HG02852 (cell line): ENCODE data around the gene MAPT.
"Not testable (repeated sequence)": the region's sequence is repeated elsewhere in the genome, so short reads cannot be mapped to it uniquely, and the experiment has no call there.

Source experiments
- ATAC-seq: cut with Tn5 transposase; IDR thresholded peaks from one replicate; pipeline ENCODE4 v1.9.1; 2021; ENCODE audit warnings: mild to moderate bottlenecking, moderate library complexity; ENCODE audit not compliant: unreplicated experiment

The MAPT gene

DNA sequence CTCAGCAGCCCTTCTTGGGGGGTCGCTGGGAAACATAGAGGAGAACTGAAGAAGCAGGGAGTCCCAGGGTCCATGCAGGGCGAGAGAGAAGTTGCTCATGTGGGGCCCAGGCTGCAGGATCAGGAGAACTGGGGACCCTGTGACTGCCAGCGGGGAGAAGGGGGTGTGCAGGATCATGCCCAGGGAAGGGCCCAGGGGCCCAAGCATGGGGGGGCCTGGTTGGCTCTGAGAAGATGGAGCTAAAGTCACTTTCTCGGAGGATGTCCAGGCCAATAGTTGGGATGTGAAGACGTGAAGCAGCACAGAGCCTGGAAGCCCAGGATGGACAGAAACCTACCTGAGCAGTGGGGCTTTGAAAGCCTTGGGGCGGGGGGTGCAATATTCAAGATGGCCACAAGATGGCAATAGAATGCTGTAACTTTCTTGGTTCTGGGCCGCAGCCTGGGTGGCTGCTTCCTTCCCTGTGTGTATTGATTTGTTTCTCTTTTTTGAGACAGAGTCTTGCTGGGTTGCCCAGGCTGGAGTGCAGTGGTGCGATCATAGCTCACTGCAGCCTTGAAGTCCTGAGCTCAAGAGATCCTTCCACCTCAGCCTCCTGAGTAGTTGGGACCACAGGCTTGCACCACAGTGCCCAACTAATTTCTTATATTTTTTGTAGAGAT lies 108.1 kb downstream of the MAPT start:
- no peak for ATAC-seq

DNA sequence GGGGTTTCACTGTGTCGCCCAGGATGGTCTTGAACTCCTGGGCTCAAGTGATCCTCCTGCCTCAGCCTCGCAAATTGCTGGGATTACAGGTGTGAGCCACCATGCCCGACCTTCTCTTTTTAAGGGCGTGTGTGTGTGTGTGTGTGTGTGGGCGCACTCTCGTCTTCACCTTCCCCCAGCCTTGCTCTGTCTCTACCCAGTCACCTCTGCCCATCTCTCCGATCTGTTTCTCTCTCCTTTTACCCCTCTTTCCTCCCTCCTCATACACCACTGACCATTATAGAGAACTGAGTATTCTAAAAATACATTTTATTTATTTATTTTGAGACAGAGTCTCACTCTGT lies 108.6 kb downstream of the MAPT start:
- no peak for ATAC-seq

DNA sequence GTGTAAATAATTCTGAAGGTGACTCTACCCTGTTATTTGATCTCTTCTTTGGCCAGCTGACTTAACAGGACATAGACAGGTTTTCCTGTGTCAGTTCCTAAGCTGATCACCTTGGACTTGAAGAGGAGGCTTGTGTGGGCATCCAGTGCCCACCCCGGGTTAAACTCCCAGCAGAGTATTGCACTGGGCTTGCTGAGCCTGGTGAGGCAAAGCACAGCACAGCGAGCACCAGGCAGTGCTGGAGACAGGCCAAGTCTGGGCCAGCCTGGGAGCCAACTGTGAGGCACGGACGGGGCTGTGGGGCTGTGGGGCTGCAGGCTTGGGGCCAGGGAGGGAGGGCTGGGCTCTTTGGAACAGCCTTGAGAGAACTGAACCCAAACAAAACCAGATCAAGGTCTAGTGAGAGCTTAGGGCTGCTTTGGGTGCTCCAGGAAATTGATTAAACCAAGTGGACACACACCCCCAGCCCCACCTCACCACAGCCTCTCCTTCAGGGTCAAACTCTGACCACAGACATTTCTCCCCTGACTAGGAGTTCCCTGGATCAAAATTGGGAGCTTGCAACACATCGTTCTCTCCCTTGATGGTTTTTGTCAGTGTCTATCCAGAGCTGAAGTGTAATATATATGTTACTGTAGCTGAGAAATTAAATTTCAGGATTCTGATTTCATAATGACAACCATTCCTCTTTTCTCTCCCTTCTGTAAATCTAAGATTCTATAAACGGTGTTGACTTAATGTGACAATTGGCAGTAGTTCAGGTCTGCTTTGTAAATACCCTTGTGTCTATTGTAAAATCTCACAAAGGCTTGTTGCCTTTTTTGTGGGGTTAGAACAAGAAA lies 109.8 kb downstream of the MAPT start:
- ATAC-seq: no peak

DNA sequence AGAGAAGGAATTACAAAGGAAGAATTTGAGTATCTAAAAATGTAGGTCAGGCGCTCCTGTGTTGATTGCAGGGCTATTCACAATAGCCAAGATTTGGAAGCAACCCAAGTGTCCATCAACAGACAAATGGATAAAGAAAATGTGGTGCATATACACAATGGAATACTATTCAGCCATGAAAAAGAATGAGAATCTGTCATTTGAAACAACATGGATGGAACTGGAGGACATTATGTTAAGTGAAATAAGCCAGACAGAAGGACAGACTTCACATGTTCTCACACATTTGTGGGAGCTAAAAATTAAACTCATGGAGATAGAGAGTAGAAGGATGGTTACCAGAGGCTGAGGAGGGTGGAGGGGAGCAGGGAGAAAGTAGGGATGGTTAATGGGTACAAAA lies 111.7 kb downstream of the MAPT start:
- ATAC-seq: not testable (repeated sequence)

DNA sequence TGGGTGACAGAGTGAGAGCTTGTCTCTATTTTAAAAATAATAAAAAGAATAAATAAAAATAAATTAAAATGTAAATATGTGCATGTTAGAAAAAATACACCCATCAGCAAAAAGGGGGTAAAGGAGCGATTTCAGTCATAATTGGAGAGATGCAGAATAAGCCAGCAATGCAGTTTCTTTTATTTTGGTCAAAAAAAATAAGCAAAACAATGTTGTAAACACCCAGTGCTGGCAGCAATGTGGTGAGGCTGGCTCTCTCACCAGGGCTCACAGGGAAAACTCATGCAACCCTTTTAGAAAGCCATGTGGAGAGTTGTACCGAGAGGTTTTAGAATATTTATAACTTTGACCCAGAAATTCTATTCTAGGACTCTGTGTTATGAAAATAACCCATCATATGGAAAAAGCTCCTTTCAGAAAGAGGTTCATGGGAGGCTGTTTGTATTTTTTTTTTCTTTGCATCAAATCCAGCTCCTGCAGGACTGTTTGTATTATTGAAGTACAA lies 113.2 kb downstream of the MAPT start:
- no peak for ATAC-seq

DNA sequence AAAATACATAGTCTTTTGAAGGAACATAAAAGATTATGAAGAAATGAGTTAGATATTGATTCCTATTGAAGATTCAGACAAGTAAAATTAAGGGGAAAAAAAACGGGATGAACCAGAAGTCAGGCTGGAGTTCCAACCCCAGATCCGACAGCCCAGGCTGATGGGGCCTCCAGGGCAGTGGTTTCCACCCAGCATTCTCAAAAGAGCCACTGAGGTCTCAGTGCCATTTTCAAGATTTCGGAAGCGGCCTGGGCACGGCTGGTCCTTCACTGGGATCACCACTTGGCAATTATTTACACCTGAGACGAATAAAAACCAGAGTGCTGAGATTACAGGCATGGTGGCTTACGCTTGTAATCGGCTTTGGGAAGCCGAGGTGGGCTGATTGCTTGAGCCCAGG lies 114.2 kb downstream of the MAPT start:
- no peak for ATAC-seq

DNA sequence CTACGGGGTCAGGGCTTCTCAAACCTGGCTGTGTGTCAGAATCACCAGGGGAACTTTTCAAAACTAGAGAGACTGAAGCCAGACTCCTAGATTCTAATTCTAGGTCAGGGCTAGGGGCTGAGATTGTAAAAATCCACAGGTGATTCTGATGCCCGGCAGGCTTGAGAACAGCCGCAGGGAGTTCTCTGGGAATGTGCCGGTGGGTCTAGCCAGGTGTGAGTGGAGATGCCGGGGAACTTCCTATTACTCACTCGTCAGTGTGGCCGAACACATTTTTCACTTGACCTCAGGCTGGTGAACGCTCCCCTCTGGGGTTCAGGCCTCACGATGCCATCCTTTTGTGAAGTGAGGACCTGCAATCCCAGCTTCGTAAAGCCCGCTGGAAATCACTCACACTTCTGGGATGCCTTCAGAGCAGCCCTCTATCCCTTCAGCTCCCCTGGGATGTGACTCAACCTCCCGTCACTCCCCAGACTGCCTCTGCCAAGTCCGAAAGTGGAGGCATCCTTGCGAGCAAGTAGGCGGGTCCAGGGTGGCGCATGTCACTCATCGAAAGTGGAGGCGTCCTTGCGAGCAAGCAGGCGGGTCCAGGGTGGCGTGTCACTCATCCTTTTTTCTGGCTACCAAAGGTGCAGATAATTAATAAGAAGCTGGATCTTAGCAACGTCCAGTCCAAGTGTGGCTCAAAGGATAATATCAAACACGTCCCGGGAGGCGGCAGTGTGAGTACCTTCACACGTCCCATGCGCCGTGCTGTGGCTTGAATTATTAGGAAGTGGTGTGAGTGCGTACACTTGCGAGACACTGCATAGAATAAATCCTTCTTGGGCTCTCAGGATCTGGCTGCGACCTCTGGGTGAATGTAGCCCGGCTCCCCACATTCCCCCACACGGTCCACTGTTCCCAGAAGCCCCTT lies 115.6 kb downstream of the MAPT start:
- no peak for ATAC-seq

DNA sequence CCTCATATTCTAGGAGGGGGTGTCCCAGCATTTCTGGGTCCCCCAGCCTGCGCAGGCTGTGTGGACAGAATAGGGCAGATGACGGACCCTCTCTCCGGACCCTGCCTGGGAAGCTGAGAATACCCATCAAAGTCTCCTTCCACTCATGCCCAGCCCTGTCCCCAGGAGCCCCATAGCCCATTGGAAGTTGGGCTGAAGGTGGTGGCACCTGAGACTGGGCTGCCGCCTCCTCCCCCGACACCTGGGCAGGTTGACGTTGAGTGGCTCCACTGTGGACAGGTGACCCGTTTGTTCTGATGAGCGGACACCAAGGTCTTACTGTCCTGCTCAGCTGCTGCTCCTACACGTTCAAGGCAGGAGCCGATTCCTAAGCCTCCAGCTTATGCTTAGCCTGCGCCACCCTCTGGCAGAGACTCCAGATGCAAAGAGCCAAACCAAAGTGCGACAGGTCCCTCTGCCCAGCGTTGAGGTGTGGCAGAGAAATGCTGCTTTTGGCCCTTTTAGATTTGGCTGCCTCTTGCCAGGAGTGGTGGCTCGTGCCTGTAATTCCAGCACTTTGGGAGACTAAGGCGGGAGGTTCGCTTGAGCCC lies 116.3 kb downstream of the MAPT start:
- no peak for ATAC-seq

DNA sequence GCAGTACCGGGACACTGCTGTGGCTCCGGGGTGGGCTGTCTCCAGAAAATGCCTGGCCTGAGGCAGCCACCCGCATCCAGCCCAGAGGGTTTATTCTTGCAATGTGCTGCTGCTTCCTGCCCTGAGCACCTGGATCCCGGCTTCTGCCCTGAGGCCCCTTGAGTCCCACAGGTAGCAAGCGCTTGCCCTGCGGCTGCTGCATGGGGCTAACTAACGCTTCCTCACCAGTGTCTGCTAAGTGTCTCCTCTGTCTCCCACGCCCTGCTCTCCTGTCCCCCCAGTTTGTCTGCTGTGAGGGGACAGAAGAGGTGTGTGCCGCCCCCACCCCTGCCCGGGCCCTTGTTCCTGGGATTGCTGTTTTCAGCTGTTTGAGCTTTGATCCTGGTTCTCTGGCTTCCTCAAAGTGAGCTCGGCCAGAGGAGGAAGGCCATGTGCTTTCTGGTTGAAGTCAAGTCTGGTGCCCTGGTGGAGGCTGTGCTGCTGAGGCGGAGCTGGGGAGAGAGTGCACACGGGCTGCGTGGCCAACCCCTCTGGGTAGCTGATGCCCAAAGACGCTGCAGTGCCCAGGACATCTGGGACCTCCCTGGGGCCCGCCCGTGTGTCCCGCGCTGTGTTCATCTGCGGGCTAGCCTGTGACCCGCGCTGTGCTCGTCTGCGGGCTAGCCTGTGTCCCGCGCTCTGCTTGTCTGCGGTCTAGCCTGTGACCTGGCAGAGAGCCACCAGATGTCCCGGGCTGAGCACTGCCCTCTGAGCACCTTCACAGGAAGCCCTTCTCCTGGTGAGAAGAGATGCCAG lies 117.6 kb downstream of the MAPT start:
- ATAC-seq: no peak

DNA sequence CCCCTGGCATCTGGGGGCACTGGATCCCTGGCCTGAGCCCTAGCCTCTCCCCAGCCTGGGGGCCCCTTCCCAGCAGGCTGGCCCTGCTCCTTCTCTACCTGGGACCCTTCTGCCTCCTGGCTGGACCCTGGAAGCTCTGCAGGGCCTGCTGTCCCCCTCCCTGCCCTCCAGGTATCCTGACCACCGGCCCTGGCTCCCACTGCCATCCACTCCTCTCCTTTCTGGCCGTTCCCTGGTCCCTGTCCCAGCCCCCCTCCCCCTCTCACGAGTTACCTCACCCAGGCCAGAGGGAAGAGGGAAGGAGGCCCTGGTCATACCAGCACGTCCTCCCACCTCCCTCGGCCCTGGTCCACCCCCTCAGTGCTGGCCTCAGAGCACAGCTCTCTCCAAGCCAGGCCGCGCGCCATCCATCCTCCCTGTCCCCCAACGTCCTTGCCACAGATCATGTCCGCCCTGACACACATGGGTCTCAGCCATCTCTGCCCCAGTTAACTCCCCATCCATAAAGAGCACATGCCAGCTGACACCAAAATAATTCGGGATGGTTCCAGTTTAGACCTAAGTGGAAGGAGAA lies 118.2 kb downstream of the MAPT start:
- no peak for ATAC-seq

DNA sequence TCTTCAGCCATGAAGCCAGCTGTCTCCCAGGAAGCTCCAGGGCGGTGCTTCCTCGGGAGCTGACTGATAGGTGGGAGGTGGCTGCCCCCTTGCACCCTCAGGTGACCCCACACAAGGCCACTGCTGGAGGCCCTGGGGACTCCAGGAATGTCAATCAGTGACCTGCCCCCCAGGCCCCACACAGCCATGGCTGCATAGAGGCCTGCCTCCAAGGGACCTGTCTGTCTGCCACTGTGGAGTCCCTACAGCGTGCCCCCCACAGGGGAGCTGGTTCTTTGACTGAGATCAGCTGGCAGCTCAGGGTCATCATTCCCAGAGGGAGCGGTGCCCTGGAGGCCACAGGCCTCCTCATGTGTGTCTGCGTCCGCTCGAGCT lies 118.8 kb downstream of the MAPT start:
- ATAC-seq: no peak

DNA sequence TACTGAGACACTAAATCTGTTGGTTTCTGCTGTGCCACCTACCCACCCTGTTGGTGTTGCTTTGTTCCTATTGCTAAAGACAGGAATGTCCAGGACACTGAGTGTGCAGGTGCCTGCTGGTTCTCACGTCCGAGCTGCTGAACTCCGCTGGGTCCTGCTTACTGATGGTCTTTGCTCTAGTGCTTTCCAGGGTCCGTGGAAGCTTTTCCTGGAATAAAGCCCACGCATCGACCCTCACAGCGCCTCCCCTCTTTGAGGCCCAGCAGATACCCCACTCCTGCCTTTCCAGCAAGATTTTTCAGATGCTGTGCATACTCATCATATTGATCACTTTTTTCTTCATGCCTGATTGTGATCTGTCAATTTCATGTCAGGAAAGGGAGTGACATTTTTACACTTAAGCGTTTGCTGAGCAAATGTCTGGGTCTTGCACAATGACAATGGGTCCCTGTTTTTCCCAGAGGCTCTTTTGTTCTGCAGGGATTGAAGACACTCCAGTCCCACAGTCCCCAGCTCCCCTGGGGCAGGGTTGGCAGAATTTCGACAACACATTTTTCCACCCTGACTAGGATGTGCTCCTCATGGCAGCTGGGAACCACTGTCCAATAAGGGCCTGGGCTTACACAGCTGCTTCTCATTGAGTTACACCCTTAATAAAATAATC lies 119.3 kb downstream of the MAPT start:
- ATAC-seq: no peak

DNA sequence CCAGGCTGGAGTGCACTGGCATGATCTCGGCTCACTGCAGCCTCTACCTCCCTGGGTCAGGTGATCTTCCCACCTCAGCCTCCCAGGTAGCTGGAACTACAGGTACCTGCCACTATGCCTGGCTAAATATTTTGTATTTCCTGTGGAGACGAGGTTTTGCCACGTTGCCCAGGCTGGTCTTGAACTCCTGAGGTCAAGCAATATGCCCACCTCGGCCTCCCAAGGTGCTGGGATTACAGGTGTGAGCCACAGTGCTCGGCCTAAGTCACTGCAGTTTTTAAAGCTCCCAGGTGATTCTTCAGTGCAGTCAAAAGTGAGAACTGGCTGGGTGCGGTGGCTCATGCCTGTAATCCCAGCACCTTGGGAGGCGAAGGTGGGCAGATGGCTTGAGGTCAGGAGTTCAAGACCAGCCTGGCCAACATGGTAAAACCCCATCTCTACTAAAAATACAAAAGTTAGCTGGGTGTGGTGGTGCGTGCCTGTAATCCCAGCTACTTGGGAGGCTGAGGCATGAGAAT lies 125.1 kb downstream of the MAPT start:
- not testable (repeated sequence) for ATAC-seq

DNA sequence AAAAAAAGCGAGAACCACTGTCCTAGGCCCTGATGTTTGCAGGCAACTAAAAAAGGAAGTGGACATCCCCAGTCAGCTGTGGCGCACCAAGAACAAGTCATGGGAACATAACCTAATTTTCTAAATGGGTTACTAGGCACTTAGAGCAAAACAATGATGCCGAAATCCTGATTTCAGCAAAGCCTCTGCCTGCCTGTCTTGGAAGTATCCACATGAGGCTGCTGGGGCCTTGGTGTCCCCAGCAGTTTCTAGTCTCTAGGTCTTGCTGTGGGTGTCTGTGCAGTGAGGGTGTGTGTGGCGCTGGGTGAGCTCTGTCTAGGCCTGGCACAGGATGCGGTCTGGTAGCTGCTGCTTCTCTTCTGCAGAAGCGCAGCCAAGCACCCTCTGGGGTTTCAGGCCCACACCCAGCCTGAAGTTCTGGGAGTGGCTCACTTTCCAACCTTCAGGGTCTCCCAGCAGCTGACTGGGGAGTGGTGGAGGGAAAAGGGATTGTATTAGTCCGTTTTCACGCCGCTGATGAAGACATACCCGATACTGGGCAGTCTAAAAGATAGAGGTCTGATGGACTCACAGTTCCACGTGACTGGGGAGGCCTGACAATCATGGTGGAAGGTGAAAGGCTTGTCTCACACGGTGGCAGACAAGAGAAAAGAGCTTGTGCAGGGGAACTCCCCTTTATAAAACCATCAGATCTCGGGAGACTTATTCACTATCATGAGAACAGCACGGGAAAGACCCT lies 125.8 kb downstream of the MAPT start:
- ATAC-seq: no peak

DNA sequence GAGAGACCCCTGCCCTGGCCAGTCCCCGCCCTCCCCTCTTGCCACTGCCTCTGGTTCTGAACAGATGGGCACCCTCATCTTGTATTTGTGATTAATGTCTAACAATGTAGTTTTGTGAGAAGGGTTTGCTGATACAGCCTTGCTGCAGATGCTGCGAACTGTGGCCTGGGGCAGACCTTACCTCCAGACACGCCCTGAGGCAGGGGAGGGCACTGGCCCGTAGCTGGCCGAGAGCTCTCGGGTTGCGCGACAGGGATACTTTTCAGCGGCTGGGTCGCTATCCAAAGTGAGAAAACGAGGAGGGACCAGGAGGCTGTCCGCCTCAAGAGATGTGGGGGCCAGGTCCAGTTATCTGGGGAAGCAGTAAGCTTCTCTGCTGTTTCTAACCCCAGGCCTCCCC lies 126.6 kb downstream of the MAPT start:
- no peak for ATAC-seq

DNA sequence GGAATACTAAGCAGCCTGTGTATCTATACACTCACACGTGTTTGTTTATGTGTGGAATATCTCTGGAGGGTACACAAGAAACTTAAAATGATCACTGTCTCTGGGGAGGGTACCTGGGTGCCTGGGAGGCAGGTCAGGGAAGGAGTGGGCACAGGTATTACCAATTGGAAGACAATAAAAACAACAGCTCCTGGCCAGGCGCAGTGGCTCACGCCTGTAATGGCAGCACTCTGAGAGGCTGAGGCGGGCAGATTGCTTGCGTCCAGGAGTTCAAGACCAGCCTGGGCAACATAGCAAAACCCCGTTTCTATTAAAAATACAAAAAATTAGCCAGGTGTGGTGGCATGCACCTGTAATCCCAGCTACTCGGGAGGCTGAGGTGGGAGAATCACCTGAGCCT lies 129.0 kb downstream of the MAPT start:
- ATAC-seq: not testable (repeated sequence)

DNA sequence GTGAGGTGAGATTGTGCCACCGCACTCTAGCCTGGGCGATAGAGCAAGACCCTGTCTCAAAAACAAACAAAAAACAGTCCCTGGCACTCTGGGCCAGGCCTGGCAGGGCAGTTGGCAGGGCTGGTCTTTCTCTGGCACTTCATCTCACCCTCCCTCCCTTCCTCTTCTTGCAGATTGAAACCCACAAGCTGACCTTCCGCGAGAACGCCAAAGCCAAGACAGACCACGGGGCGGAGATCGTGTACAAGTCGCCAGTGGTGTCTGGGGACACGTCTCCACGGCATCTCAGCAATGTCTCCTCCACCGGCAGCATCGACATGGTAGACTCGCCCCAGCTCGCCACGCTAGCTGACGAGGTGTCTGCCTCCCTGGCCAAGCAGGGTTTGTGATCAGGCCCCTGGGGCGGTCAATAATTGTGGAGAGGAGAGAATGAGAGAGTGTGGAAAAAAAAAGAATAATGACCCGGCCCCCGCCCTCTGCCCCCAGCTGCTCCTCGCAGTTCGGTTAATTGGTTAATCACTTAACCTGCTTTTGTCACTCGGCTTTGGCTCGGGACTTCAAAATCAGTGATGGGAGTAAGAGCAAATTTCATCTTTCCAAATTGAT lies 129.5 kb downstream of the MAPT start:
- ATAC-seq: no peak

DNA sequence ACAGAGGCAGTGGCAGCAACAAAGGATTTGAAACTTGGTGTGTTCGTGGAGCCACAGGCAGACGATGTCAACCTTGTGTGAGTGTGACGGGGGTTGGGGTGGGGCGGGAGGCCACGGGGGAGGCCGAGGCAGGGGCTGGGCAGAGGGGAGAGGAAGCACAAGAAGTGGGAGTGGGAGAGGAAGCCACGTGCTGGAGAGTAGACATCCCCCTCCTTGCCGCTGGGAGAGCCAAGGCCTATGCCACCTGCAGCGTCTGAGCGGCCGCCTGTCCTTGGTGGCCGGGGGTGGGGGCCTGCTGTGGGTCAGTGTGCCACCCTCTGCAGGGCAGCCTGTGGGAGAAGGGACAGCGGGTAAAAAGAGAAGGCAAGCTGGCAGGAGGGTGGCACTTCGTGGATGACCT lies 130.2 kb downstream of the MAPT start:
- no peak for ATAC-seq
